Activated CD4-positive, alpha-beta T cell treated with anti-CD3 and anti-CD28 coated beads, Interleukin-10, Interleukin-2, amounts not matched to agents 100 ng/mL and 50 ng/mL, durations not matched to agents 16 hours and 8 hours (primary cell): Measurements from ENCODE around the gene CCNB1IP1.
A peak's percentile ranks its signal among the peaks of the same experiment; 100 is the strongest.
"Not testable (repeated sequence)": the region's sequence is repeated elsewhere in the genome, so short reads cannot be mapped to it uniquely, and the experiment has no call there.

Experiments used
- DNase-seq: peaks from one replicate; pipeline ENCODE4 v3.0.0-alpha.2; 2020

The CCNB1IP1 gene

DNA sequence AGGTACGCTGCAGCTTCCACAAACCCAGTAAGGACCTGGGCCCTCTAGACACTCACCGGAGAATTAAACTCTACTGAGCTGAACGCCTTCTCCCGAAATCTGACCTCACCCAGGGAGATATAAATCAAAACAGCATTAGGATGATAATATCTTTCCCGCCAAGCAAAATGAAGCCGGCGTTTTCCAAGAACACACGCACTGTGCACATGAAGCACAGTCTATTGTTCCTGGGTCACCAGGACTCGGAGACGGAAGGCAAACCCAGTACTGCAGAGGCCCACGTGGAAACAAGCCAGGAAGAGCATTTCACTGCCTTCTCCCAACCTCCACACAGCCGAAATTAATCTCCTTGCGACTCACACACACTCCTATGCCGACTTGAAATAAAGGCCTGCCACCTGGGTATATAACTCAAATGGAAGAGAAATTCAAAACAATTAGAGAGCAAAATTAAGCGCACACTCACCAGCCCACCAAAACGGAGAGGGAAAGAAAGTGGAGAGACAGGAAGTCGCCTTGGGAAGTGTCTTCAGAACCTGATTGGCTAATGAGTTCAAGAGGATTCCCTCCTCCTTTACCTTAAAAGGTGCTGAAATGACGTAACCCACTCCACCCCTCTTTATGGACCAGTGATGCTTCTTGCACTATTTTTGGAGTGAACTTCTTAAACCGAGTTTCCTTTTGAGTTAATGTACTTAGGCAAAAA lies at the start of gene CCNB1IP1:
Gene CCNB1IP1 (minus strand): TSS at position 492 of the 706 bp plus-strand sequence. CDS start 16,756 bp downstream, outside the sequence.
- DNase-seq: peak; percentile 91

- DNase-seq: no peak
These were observed 49.4 kb upstream of the CCNB1IP1 start for GRCh38 chr14:20382526-20382925.

DNA sequence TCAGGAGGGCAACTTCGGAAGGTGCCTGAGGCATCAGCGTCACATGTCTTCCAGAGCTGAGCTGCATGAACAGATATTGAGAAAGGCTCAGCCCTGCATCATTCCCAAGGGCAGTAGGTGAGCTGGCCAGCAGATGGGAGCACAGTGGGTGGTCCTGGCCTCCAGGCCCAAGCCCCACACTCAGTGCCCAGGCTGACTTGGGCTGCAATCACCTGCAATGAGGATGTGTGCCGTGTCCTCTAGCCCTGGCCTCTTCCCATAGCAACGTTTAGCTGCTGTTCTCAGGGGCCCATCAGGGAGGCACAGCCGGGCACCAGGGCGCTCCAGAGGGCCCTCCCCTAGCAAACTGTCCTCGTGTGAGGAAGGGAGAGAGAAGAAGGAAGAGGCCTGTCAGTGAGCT lies 48.3 kb upstream of the CCNB1IP1 start:
- no peak for DNase-seq

DNA sequence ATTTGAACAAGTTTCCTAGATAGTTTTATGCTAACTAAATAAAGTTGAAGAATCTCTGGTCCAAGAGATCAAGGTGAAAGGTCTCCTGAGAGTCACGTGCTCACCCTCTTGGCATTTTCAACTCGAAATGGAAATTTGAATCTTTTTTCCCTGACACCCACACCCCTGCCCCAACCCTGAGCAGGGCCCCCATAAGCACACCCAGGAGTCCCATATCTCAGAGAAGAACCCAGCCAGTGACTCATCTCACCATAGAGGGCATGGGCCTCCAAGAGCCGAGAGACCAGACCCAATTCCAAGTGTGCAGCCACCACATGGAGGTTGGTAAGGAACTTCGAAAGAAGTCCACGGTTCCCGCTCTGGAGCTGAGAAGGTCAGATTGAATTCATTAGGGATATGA lies 47.6 kb upstream of the CCNB1IP1 start:
- no peak for DNase-seq

- DNase-seq: no peak
These were observed 46.7 kb upstream of the CCNB1IP1 start for GRCh38 chr14:20379743-20380142.

- no peak for DNase-seq
These were observed 44.1 kb upstream of the CCNB1IP1 start for GRCh38 chr14:20377171-20377570.

- no peak for DNase-seq
These were observed 43.1 kb upstream of the CCNB1IP1 start for GRCh38 chr14:20376071-20376588.

DNA sequence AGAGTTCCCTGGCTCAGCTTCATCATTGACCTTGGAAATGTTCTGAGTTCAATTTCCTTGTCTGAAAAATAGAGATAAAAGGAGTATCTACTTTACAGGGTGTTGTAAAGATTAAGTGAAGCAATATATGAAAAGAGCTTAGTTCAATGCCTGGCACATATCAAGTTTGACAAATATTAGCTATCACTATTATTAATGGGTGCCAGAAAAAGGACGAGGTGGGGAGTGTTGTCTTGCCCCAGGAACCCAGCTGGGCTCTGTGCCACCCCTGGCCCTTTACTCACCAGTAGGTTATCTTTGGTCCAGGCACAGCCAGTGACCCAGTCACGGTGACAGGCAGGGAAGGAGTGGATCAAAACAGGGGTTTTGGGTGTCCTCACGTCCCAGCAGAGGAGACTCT lies 42.4 kb upstream of the CCNB1IP1 start:
- DNase-seq: no peak

DNA sequence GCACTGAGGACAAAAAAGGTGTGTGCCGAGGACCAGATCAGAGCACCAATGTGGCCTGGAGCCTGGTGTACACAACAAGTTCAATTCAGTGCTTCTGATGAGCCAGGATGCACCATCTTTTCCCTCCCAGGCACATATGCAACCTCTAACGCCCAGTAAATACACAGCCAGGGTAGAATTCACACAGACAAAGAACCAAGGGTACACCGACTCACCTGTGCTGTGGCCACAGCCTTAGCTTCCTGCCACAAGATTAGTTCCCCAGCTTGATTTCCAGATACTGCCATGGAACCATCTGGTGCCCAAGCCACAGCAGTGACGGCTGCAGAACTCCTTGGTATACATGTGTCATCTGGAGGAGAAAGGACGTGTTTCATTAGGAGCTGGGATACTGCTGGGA lies 39.7 kb upstream of the CCNB1IP1 start:
- no peak for DNase-seq

GRCh38 chr14:20365928-20366327 lies 32.8 kb upstream of the CCNB1IP1 start:
- peak; percentile 26 for DNase-seq

- not testable (repeated sequence) for DNase-seq
These were observed 25.4 kb upstream of the CCNB1IP1 start for GRCh38 chr14:20358474-20358873.

DNA sequence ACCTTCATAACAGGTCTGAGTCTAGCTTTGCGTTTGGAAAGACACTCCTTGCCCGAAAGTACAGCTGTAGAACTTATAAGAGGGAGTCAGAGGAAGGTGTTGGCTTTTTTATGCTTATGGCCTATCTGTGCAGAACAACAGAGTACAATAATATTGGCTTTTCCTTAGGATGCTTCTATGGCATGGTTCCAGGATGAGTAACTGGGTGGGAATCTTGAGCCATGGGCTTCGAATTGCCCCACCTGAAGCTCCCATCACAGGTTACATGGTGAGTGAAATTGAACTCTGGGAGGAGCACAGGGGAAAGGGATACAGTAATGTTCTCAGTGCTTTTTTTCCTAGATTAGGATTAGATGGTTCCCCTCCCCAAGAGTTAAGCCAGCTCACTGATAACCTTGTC lies 23.3 kb upstream of the CCNB1IP1 start:
- no peak for DNase-seq

DNA sequence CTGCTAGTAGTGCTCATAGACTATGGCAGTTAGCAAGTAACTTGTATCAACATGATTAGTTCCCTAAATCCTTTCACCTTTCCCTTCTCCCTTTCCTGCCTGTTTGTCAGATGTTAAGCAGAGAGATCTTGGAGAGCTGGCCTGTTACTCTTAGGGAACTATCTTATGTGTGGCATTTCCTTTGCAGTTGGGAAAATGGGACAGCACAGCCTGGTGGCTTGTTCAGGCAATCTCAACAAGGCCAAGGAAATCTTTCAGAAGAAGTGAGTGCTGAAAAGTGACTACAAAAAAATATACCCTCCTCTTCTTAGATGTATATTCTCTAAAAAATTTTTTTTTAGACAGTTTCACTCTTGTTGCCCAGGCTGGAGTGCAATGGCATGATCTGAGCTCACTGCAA lies 17.8 kb upstream of the CCNB1IP1 start:
- DNase-seq: no peak

- no peak for DNase-seq
These were observed 17.2 kb upstream of the CCNB1IP1 start for GRCh38 chr14:20350282-20350681.

GRCh38 chr14:20347747-20348146 lies 14.7 kb upstream of the CCNB1IP1 start:
- DNase-seq: no peak

DNA sequence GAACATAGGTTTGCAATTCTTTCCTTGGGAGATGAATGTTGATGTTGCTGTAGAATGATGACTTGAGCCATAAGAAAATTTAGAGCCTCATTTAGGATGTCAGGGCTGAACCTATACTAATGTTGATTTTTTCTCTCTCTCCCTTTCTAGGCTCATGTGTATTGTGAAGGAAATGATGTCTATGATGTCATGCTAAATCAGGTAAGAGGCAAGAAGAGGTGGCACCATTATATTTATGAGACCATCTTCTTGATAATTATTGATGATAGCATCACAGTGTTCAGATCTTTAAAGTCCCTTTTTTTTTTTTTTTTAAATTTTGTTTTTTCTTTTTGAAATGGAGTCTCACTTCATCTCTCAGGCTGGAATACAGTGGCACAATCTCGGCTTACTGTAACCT lies 13.6 kb upstream of the CCNB1IP1 start:
- DNase-seq: no peak

DNA sequence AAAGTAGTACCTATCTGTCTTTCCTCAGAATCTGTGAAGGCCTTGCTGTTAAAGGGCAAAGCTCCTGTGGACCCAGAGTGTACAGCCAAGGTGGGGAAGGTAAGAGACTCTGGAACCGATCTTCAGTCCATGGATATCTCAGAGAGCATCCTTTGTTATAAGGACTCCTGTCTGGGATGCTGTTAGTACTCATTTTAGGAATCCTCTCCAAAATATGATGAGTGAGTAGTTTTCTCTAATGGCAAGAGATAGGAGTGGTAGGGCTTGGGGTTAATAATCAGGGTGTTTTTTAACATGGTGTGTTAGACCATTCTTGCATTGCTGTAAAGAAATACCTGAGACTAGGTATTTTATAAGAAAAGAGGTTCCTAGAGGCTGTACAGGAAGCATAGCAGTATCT lies 12.3 kb upstream of the CCNB1IP1 start:
- DNase-seq: no peak

GRCh38 chr14:20343862-20344220 lies 10.8 kb upstream of the CCNB1IP1 start:
- DNase-seq: no peak

DNA sequence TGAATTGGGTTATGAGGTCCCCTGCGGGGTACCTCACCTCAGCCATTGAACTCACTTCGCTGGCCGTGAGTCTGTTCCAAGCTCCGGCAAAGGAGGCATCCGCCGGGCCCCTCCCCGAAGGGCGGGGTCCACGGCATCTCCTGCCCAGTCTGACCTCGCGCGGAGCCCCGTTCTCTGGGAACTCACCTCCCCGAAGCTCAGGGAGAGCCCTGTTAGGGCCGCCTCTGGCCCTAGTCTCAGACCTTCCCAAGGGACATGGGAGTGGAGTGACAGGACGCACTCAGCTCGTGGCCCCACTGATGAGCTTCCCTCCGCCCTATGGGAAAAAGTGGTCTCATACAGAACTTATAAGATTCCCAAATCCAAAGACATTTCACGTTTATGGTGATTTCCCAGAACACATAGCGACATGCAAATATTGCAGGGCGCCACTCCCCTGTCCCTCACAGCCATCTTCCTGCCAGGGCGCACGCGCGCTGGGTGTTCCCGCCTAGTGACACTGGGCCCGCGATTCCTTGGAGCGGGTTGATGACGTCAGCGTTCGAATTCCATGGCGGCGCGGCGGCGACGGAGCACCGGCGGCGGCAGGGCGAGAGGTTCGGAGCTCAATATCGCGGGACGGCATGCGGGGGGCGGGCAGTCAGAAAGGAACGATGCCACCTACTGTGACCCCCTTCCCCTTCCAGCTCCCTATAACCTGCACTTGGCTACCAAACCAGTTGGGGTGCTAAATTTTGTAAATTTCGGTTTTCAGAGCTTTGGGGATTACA lies 10.2 kb upstream of the CCNB1IP1 start, which contains the start of gene PARP2:
Gene PARP2 (plus strand): TSS at position 544 of the 770 bp plus-strand sequence. CDS start 7 bp downstream, at position 551.
- DNase-seq: peak; percentile 100

DNA sequence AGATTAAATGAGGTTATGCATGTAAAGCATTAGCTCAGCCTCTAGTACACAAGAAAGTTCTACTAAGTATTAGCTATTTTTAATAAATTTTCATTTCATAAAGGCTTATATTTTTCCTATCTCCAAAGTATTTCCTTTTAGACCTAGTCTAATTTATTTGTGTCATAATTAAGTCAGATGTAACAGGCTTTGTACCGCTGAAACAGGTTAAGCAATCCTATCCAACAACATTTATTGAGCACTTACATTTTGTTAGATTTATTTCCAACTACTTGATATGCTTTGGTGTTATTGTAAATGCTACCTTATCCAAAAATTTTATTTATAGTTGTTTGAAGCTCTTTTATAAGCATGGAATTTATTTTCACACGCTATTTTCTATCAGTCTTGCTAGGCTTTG lies 8.6 kb upstream of the CCNB1IP1 start:
- DNase-seq: no peak

GRCh38 chr14:20341032-20341431 lies 8.0 kb upstream of the CCNB1IP1 start:
- DNase-seq: not testable (repeated sequence)

- DNase-seq: no peak
These were observed 938 bp upstream of the CCNB1IP1 start for GRCh38 chr14:20334017-20334416.

- no peak for DNase-seq
These were observed 389 bp upstream of the CCNB1IP1 start for GRCh38 chr14:20333494-20333841.

- no peak for DNase-seq
These were observed 670 bp downstream of the CCNB1IP1 start for GRCh38 chr14:20332431-20332787.
